ENCODE results near the gene PSMD9.

DNA sequence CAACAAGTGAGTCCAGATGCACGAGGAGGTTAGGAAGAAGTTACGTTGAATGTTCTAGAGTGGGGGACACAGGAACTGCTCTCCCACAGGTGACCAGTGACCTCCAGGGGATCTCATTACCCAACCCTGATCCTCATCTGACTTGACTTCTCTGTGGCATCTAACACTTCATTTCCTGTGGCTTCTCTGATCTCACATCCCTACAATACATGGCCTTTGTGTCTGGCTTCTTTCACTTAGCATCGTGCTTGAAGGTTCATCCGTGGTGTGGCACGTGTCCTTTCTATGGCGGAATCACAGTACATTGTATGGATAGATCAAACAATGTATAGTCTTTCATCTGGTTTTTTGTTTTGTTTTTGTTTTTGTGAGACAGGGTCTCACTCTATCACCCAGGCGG lies 49.1 kb downstream of the PSMD9 start:
- TF ChIP-seq POLR2A (IDR thresholded peaks at IDR 0.05; ENCODE audit: low read length) (no peak), GATA1 (IDR thresholded peaks at IDR 0.05; ENCODE audit: low read depth, low read length) (no peak)

Data from erythroblast (primary cell).